ENCODE results near the gene SRA1. TPM values are rescaled to one million over a fixed set of nuclear protein-coding genes. Genes with fewer than 3 reads are reported as not detected.

SRA1 gene
- total RNA-seq, 1 donor from 2014 or later: 31.8 TPM

Small RNAs within 50 kb of the gene (microRNA-seq; reads per million reads assigned to microRNA genes)
- not detected for gene MIR6831

Other genes with a start within 250 kb of the SRA1 start
- 73.9 TPM for gene HBEGF, start 210.9 kb downstream of the SRA1 start, total RNA-seq
- 0.19 TPM for gene SLC4A9, start 197.3 kb downstream of the SRA1 start, total RNA-seq
- 73.0 TPM for gene ANKHD1, start 155.6 kb downstream of the SRA1 start, total RNA-seq
- 20.6 TPM for gene EIF4EBP3, start 9.8 kb downstream of the SRA1 start, total RNA-seq
- gene APBB3, start 7.1 kb upstream of the SRA1 start, total RNA-seq: 18.4 TPM
- 81.8 TPM for gene SLC35A4, start 7.4 kb upstream of the SRA1 start, total RNA-seq
- gene CD14, start 75.7 kb upstream of the SRA1 start, total RNA-seq: 29.6 TPM
- 3.6 TPM for gene TMCO6, start 82.0 kb upstream of the SRA1 start, total RNA-seq
- 101 TPM for gene NDUFA2, start 90.2 kb upstream of the SRA1 start, total RNA-seq
- gene IK, start 90.4 kb upstream of the SRA1 start, total RNA-seq: 81.9 TPM
- 12.0 TPM for gene WDR55, start 107.4 kb upstream of the SRA1 start, total RNA-seq
- gene DND1, start 116.1 kb upstream of the SRA1 start, total RNA-seq: 0.48 TPM
- 37.8 TPM for gene HARS1, start 133.9 kb upstream of the SRA1 start, total RNA-seq
- gene HARS2, start 134.0 kb upstream of the SRA1 start, total RNA-seq: 29.7 TPM
- 36.4 TPM for gene ZMAT2, start 143.0 kb upstream of the SRA1 start, total RNA-seq
- 0.08 TPM for gene PCDHA1, start 228.7 kb upstream of the SRA1 start, total RNA-seq
- not detected for gene PCDHA2, start 237.4 kb upstream of the SRA1 start, total RNA-seq
- 0.11 TPM for gene PCDHA3, start 243.6 kb upstream of the SRA1 start, total RNA-seq
- 0.05 TPM for gene PCDHA4, start 249.6 kb upstream of the SRA1 start, total RNA-seq